GM19324 (cell line): ENCODE results near the gene EMX2.

Experiments used
- ATAC-seq: cut with Tn5 transposase; IDR thresholded peaks from one replicate; pipeline ENCODE4 v1.9.1; 2021; ENCODE audit warnings: mild to moderate bottlenecking, moderate library complexity; ENCODE audit not compliant: unreplicated experiment, low FRiP score

Gene EMX2

DNA sequence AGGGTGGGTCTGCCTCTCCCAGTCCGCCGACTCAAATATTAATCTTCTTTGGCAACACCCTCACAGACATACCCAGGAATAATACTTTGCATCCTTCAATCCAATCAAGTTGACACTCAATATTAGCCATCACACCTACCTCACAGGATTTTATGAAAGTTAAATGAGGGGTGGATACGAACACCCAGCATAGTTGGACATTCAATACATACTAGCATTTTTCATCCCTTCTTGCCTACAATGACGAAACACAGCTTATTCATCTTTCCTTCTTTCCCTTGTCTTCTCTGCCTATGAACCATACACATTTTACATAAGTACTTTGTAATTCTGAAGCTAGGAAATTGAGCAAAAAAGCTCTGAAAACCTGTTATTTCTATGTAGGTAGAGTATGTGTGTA, 48.5 kb downstream of the EMX2 start:
- ATAC-seq = no peak

DNA sequence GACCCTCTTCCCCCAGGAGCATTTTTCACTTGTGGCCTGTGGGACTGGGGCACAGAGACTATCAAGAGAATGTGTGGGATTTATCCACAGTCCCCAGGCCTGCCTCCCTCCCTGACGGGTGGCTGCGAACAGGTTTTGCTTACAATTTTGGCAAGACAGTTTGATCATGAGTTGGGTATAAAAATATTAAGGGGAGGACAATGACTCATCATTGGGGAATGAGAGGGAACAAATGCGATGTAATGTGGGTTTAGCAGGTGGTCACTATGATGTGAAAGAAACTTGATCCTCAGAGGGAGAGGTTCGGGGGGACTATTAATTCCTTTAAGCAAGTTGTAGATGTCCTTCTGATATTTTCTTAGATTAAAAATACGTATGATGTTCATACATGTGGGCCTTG, 52.2 kb downstream of the EMX2 start:
- no peak for ATAC-seq

DNA sequence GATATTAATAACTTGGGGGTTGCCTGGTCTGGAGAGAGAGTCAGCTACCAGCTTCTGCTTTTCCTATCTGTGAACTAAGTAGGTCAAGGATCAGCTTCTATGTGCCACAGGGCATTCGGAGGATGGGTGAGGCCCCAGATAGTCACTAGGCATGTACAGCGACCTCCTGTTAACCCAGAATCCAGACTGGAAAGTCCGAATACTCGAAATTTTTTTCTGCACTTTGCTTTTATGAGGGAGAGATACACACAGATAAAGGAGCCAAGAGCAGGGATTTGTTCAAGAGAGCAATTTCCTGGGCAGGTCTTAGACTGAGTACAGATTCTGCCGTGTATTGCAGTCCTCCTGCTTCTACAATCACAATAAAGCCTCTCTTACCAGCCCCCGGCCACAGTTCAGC, 54.2 kb downstream of the EMX2 start:
- no peak for ATAC-seq

DNA sequence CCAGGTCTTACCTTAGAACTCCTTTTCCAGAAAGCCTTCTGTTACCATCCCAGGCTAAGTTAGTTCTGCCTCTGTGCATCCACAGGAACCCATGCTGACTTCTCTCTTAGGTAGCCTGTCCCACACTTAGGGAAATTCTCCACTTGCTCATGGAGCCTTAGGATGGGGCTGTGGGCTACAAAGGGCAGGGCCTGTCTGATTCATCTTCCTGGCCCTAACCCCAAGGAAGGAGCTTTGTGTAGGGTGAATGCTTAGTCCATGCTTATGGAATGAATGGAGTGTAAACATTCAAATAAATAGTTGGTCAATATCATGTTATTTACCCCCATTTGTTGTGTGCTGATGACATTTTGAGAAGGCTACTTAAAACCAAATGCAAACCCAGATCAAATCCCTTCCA, 54.7 kb downstream of the EMX2 start:
- ATAC-seq = no peak
